Kidney (tissue), 14 donors: ENCODE data around the gene KCTD19. TPM values are rescaled to one million over a fixed set of nuclear protein-coding genes. Genes with fewer than 3 reads are reported as not detected.
A peak's percentile ranks its signal among the peaks of the same experiment; 100 is the strongest.
"Not testable (repeated sequence)": the region's sequence is repeated elsewhere in the genome, so short reads cannot be mapped to it uniquely, and the experiment has no call there.

Experiments
- DNase-seq, 5 donors: peaks; one replicate each; pipeline ENCODE4 v3.0.0-alpha.2; 2013 to 2020
- FAIRE-seq: peaks from 2 replicates; lab custom pipeline; 2012; peaks lifted over from hg19 to GRCh38; lab: Jason Lieb, UNC
- H3K27ac ChIP-seq, 2 donors: one replicate each; pipeline ENCODE4 v1.7.0; 2013; ENCODE audit warnings: low read depth in 2 of 2, low read length in 2 of 2, inconsistent platforms in 1 of 2
- H3K27me3 ChIP-seq: one replicate; pipeline ENCODE4 v1.7.1; 2013; ENCODE audit warnings: low read length, inconsistent platforms; ENCODE audit not compliant: control insufficient read depth, insufficient read depth
- H3K36me3 ChIP-seq, 3 donors: one replicate each; pipeline versions ENCODE4 v1.7.0 to v1.7.1; 2013; ENCODE audit warnings: low read length in 3 of 3, control low read depth in 1 of 3, inconsistent platforms in 1 of 3; ENCODE audit not compliant: insufficient read depth in 3 of 3, control insufficient read depth in 2 of 3
- H3K4me1 ChIP-seq, 3 donors: one replicate each; pipeline versions ENCODE4 v1.7.0 to v1.7.1; 2013; ENCODE audit warnings: low read length in 3 of 3, inconsistent platforms in 1 of 3, low read depth in 1 of 3; ENCODE audit not compliant: control insufficient read depth in 2 of 3, insufficient read depth in 2 of 3
- H3K4me3 ChIP-seq, 3 donors: one replicate each; pipeline versions ENCODE4 v1.7.0 to v1.8.1; 2013; ENCODE audit warnings: low read length in 3 of 3, control low read depth in 1 of 3, inconsistent platforms in 1 of 3
- H3K9ac ChIP-seq, 3 donors: one replicate each; pipeline versions ENCODE4 v1.7.0 to v1.7.1; 2013; ENCODE audit warnings: low read length in 3 of 3, control low read depth in 1 of 3, inconsistent platforms in 1 of 3
- H3K9me3 ChIP-seq, 3 donors: one replicate each; pipeline versions ENCODE4 v1.7.0 to v1.7.1; 2013; ENCODE audit warnings: low read length in 3 of 3, control low read depth in 1 of 3, inconsistent platforms in 1 of 3; ENCODE audit not compliant: control insufficient read depth in 2 of 3, insufficient read depth in 1 of 3
- intact Hi-C: fragments of 100-400 bp; cut with DNase I; formaldehyde crosslinking; loops from one replicate; pipeline ENCODE4 v1.11.1; 2022
- polyA plus RNA-seq: library from polyadenylated mRNA; stranded (reverse); fragments of 350-450 nt; fragmentation: Illumina TruSeq; extraction: RNeasy Lipid Tissue Mini Kit (QIAGEN cat#74804); gene quantifications from one replicate; pipeline ENCODE4 v1.2.3, GENCODE V29; 2014; ENCODE audit warnings: low read depth, low replicate concordance; ENCODE audit not compliant: insufficient read depth
- total RNA-seq: library from RNA; stranded (reverse); fragmentation: NEBNext Ultra II Directional; extraction: Animal tissue kit (Norgen Biotek cat#: 25700); gene quantifications from one replicate; pipeline ENCODE4 v1.2.1, GENCODE V29; 2021
- TF ChIP-seq, protein P1 (sequence below): IDR thresholded peaks from 3 replicates; pipeline ENCODE4 v1.5.1; 2012; ENCODE audit warnings: mild to moderate bottlenecking, moderate library complexity, borderline replicate concordance; ENCODE audit not compliant: insufficient read depth; ENCODE audit errors: extremely low read depth
- donor health status: control.
- donor health status: control.
- donor health status: control.
- donor health status: control.
- donor health status: control.
- donor health status: DM: yes; HTN: yes; CAD: no.
- donor health status: Normal renal cell carcinoma (clear cell type).

The KCTD19 gene
- total and polyA plus RNA-seq, 2 donors from 2014 or later: 0.31 TPM; not detected in 1

- DNase-seq (peak in 4 of 5 donors; percentile 42 to 94 (median 80)), FAIRE-seq (no peak)
- Histone ChIP-seq H3K4me1 (no peaks in the 10 kb centered on the region), H3K27me3 (no peaks in the 10 kb centered on the region), H3K27ac (no peak overlapping the region), H3K9me3 (no peaks in the 10 kb centered on the region), H3K36me3 (no peaks in the 10 kb centered on the region), H3K9ac (no peak overlapping the region), H3K4me3 (no peak overlapping the region)
- intact Hi-C loops: no loop called here
- TF ChIP-seq, protein P1, sequence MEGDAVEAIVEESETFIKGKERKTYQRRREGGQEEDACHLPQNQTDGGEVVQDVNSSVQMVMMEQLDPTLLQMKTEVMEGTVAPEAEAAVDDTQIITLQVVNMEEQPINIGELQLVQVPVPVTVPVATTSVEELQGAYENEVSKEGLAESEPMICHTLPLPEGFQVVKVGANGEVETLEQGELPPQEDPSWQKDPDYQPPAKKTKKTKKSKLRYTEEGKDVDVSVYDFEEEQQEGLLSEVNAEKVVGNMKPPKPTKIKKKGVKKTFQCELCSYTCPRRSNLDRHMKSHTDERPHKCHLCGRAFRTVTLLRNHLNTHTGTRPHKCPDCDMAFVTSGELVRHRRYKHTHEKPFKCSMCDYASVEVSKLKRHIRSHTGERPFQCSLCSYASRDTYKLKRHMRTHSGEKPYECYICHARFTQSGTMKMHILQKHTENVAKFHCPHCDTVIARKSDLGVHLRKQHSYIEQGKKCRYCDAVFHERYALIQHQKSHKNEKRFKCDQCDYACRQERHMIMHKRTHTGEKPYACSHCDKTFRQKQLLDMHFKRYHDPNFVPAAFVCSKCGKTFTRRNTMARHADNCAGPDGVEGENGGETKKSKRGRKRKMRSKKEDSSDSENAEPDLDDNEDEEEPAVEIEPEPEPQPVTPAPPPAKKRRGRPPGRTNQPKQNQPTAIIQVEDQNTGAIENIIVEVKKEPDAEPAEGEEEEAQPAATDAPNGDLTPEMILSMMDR: no peak
Observed at GRCh38 chr16:67356396-67356795, 29.9 kb upstream of the KCTD19 start.

GRCh38 chr16:67352463-67352862 lies 25.9 kb upstream of the KCTD19 start:
- FAIRE-seq, H3K4me1 ChIP-seq, H3K27me3 ChIP-seq, H3K27ac ChIP-seq, H3K9me3 ChIP-seq, H3K9ac ChIP-seq, H3K4me3 ChIP-seq, DNase-seq, intact Hi-C loops, H3K36me3 ChIP-seq: not testable (repeated sequence)

DNA sequence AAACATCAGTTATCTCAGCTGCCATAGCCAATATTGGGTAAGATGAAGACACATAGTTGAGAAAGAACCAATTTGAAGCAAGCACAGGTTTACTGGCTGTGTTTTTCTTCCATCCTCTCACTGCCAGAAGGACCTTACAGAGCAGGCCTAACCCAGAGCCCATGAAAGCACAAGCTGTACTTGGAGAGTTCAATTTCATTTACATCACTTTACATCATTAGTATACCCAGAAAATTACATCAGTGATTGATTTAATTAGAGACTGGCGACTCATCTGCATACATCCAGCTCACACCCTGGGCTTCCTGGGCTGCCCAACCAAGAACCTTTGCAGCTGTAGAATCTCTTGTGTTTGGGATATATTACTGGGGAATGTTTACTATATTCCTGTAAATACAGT lies 23.8 kb upstream of the KCTD19 start:
- Histone ChIP-seq H3K36me3 (no peaks in the 10 kb centered on the region), H3K27me3 (no peaks in the 10 kb centered on the region), H3K9ac (no peak overlapping the region), H3K4me1 (no peaks in the 10 kb centered on the region), H3K9me3 (no peaks in the 10 kb centered on the region), H3K27ac (no peak overlapping the region), H3K4me3 (no peak overlapping the region)
- TF ChIP-seq, protein P1: no peak
- FAIRE-seq (no peak), DNase-seq (no peak)
- intact Hi-C loops: no loop called here

- intact Hi-C loops: no loop called here
- Histone ChIP-seq H3K27ac (no peak overlapping the region), H3K9ac (no peak overlapping the region), H3K36me3 (no peaks in the 10 kb centered on the region), H3K27me3 (no peaks in the 10 kb centered on the region), H3K9me3 (no peaks in the 10 kb centered on the region), H3K4me1 (no peaks in the 10 kb centered on the region), H3K4me3 (no peak overlapping the region)
- FAIRE-seq: no peak
- TF ChIP-seq, protein P1: no peak
- peak in 1 of 5 donors; percentile 19 for DNase-seq
Observed at GRCh38 chr16:67349172-67349571, 22.6 kb upstream of the KCTD19 start.
